DOHH2 (cell line): ENCODE measurements around the gene COL3A1.

Source experiments
- H3F3A ChIP-seq: fragments of 200-600 bp; sonication (generic), shearing (Covaris generic); 2 replicates; pipeline ENCODE4 v1.6.0; 2016; ENCODE audit warnings: antibody characterized with exemption, mild to moderate bottlenecking; ENCODE audit not compliant: control insufficient read depth, insufficient read depth
- H3K27ac ChIP-seq: fragments of 200-600 bp; sonication (generic); 2 replicates; pipeline ENCODE4 v1.5.1; 2014; ENCODE audit warnings: low read depth, mild to moderate bottlenecking, low read length, moderate library complexity
- H3K27me3 ChIP-seq: fragments of 200-600 bp; sonication (generic); 2 replicates; pipeline ENCODE4 v1.6.1; 2014; ENCODE audit warnings: mild to moderate bottlenecking, low read length, mixed read lengths; ENCODE audit not compliant: control insufficient read depth
- H3K36me3 ChIP-seq: fragments of 200-600 bp; sonication (generic); 2 replicates; pipeline ENCODE4 v1.6.1; 2014; ENCODE audit warnings: mild to moderate bottlenecking, low read length, moderate library complexity, mixed read lengths; ENCODE audit not compliant: control insufficient read depth
- H3K4me1 ChIP-seq: fragments of 200-600 bp; sonication (generic); 2 replicates; pipeline ENCODE4 v1.6.1; 2014; ENCODE audit warnings: mild to moderate bottlenecking, low read length, mixed read lengths; ENCODE audit not compliant: control insufficient read depth
- H3K4me2 ChIP-seq: fragments of 200-600 bp; sonication (generic); 2 replicates; pipeline ENCODE4 v1.6.0; 2014; ENCODE audit warnings: mild to moderate bottlenecking, low read length, moderate library complexity
- H3K4me3 ChIP-seq: fragments of 200-600 bp; sonication (generic); 2 replicates; pipeline ENCODE4 v1.5.1; 2014; ENCODE audit warnings: mild to moderate bottlenecking, low read length, mixed read lengths
- H3K79me2 ChIP-seq: fragments of 200-600 bp; sonication (generic); 2 replicates; pipeline ENCODE4 v1.6.1; 2014; ENCODE audit warnings: mild to moderate bottlenecking, low read length, mixed read lengths; ENCODE audit not compliant: control insufficient read depth
- H3K9me2 ChIP-seq: fragments of 200-600 bp; sonication (generic); replicated peaks from 2 replicates; pipeline ENCODE4 v1.6.1; 2014; ENCODE audit warnings: mild to moderate bottlenecking, low read length, mixed read lengths; ENCODE audit not compliant: control insufficient read depth
- H3K9me3 ChIP-seq: fragments of 200-600 bp; sonication (generic); 2 replicates; pipeline ENCODE4 v1.6.1; 2014; ENCODE audit warnings: antibody characterized with exemption, low read length, mixed read lengths; ENCODE audit not compliant: control insufficient read depth, insufficient read depth
- H4K20me1 ChIP-seq: fragments of 200-600 bp; sonication (generic); 2 replicates; pipeline ENCODE4 v1.6.0; 2014; ENCODE audit warnings: low read depth, mild to moderate bottlenecking, antibody characterized with exemption, low read length, moderate library complexity; ENCODE audit not compliant: control insufficient read depth, insufficient read depth
- CTCF ChIP-seq: fragments of 200-600 bp; sonication (generic); IDR thresholded peaks from one replicate; pipeline ENCODE4 v1.5.1; 2014; ENCODE audit warnings: antibody characterized with exemption, mild to moderate bottlenecking, low read depth, low read length; ENCODE audit not compliant: poor library complexity, severe bottlenecking
- EZH2phosphoT487 ChIP-seq: fragments of 200-600 bp; sonication (generic); IDR thresholded peaks from 2 replicates; pipeline ENCODE4 v1.6.1; 2017; ENCODE audit warnings: borderline replicate concordance, mild to moderate bottlenecking, antibody characterized with exemption, low read length, moderate library complexity, mixed read lengths

Gene COL3A1

GRCh38 chr2:188969236-188969635 is 4.9 kb upstream of the COL3A1 start:
- H3K4me2 ChIP-seq = no peak overlapping the region
- no peaks in the 10 kb centered on the region for H3K79me2 ChIP-seq
- H3K27me3 ChIP-seq = no peaks in the 10 kb centered on the region
- no peak overlapping the region for H3K4me3 ChIP-seq
- TF ChIP-seq EZH2phosphoT487 = no peak
- TF ChIP-seq CTCF = no peak
- H4K20me1 ChIP-seq = no peaks in the 10 kb centered on the region
- no peaks in the 10 kb centered on the region for H3K36me3 ChIP-seq
- H3K9me3 ChIP-seq = no peaks in the 10 kb centered on the region
- H3F3A ChIP-seq = no peaks in the 10 kb centered on the region
- no peak overlapping the region for H3K27ac ChIP-seq
- no peaks in the 10 kb centered on the region for H3K9me2 ChIP-seq
- no peaks in the 10 kb centered on the region for H3K4me1 ChIP-seq

DNA sequence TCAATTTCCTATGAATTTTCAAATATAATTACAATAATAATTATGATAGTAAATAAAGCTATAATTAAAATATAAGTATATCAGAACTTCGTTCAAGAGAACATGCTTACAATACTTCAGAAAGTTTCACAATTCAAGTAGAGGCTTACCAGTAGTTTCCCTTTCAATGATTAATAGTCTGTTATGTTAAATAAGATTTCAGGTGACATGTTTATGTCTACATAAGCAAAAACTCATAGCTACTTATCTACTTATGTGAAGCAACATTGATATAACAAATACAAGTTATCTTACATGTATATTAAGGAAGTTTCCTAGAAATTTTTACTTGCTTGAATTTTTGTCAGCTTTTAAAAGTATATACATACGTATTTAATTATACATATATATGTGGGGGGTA is 4.5 kb upstream of the COL3A1 start:
- no peak overlapping the region for H3K4me2 ChIP-seq
- no peaks in the 10 kb centered on the region for H3K9me3 ChIP-seq
- H3K4me3 ChIP-seq = no peak overlapping the region
- H3K4me1 ChIP-seq = no peaks in the 10 kb centered on the region
- H3F3A ChIP-seq = no peaks in the 10 kb centered on the region
- H3K27me3 ChIP-seq = no peaks in the 10 kb centered on the region
- no peaks in the 10 kb centered on the region for H3K36me3 ChIP-seq
- no peaks in the 10 kb centered on the region for H3K9me2 ChIP-seq
- no peaks in the 10 kb centered on the region for H4K20me1 ChIP-seq
- H3K27ac ChIP-seq = no peak overlapping the region
- no peaks in the 10 kb centered on the region for H3K79me2 ChIP-seq
- TF ChIP-seq EZH2phosphoT487 = no peak

DNA sequence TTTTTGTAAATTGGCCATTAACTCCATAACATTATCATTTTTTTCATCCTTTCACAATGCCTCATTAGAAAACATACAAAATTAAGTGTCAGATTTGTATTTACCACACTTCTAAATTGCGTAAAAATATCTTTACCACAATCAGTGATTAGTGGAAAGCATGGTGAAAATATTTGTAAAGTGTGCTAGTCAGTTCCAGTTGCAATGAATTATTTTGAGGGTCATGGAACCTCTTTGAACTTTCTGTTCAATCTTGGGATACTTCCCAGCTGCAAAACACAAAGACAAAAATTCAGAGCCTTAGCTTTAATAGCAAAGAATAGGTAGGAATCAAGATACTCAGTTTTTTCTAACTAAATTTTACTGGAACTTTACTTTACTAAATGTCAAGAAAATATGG is 4.0 kb upstream of the COL3A1 start:
- Histone ChIP-seq H3K9me2 (no peaks in the 10 kb centered on the region), H3K4me1 (no peaks in the 10 kb centered on the region), H3K36me3 (no peaks in the 10 kb centered on the region), H3K79me2 (no peaks in the 10 kb centered on the region), H3K27ac (no peak overlapping the region), H3F3A (no peaks in the 10 kb centered on the region), H3K27me3 (no peaks in the 10 kb centered on the region), H3K4me3 (no peak overlapping the region), H3K9me3 (no peaks in the 10 kb centered on the region), H4K20me1 (no peaks in the 10 kb centered on the region), H3K4me2 (no peak overlapping the region)
- no peak for TF ChIP-seq EZH2phosphoT487
- no peak for TF ChIP-seq CTCF

DNA sequence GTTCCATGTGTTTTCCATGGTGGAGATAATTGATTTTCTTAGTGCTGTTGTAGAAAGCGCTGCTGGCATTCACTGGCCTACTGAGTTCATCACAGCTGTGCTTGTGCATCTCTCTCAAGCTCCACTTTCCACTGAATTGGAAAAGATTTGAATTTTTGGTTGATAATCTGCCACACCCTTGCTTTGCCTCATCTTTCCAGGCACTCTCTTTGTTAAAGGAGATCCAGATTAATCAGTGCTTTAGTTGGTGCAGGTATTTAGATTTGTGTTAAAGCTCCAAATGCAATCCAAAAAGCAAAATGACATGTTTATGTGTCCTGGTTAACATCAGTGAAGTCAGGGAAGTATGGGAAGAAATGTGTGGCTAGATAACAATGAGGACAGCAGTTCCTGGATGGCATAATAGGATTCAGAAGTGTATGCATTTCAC is 2.7 kb upstream of the COL3A1 start:
- Histone ChIP-seq H3K4me3 (no peak overlapping the region), H4K20me1 (no peaks in the 10 kb centered on the region), H3K4me2 (no peak overlapping the region), H3F3A (no peaks in the 10 kb centered on the region), H3K79me2 (no peaks in the 10 kb centered on the region), H3K36me3 (no peaks in the 10 kb centered on the region), H3K27ac (no peak overlapping the region), H3K9me3 (no peaks in the 10 kb centered on the region), H3K4me1 (no peaks in the 10 kb centered on the region), H3K27me3 (no peaks in the 10 kb centered on the region), H3K9me2 (no peaks in the 10 kb centered on the region)
- TF ChIP-seq CTCF (no peak), EZH2phosphoT487 (no peak)
